Measurements from ENCODE around the gene DPP8. TPM values are rescaled to one million over a fixed set of nuclear protein-coding genes. Genes with fewer than 3 reads are reported as not detected.

DPP8 gene
- total and polyA plus RNA-seq, 2 experiments from 2014 or later, result 21.7 to 33.5 TPM

DNA sequence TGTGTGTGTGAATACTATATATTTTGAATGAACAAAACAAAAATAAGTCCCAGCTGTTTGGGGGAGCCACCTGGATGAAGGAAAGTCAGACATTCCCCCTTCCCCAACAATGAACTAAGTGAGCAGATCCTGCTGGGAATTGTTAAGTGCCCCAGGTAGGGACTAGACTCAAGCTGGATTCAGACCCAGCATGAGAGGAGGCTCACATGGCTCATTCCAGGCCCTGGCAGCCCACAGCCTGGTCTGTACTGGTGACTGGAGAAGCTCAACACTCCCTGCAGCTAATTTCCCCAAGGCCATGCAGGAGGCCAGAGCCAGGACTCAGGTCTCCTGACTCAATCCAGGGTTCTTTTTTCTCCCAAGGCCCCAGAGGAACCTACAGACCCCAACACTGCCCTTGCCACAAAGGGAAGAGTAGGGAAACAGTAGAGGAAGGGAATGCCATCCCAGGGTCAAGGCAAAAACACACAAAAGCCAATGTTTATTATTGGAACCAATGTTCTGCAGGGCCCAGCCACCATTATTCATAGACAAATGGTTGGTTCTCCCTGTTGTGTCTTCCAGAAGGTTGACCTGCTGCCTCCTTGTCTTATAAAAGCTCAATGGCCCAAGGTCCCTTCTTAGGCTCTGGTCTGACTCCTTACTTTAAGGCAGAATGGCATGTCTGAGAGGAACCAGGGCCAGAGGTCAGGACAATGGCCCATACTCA, 104.3 kb downstream of the DPP8 start:
- Histone ChIP-seq H3K79me2 (replicated peaks; ENCODE audit: insufficient read depth) (peaks cover 22% of the 10 kb centered on the region), H3K9me2 (ENCODE audit: insufficient read depth) (0 out of 2 replicates have a peak, but pooled peaks cover 7% of the 10 kb centered on the region), H3K27ac (ENCODE audit: low read depth) (0 out of 2 replicates have a peak overlapping the region, but pooled peaks have one; percentile 39), H3K4me2 (no peak overlapping the region), H3K27me3 (ENCODE audit: insufficient read depth) (no peaks in the 10 kb centered on the region), H4K20me1 (replicated peaks; ENCODE audit: insufficient read depth) (no peaks in the 10 kb centered on the region), H2AFZ (no peak overlapping the region), H3K4me1 (ENCODE audit: insufficient read depth) (peaks cover 60% of the 10 kb centered on the region), H3K4me3 (no peak overlapping the region), H3K36me3 (ENCODE audit: insufficient read depth) (no peaks in the 10 kb centered on the region), H3F3A (replicated peaks; ENCODE audit: low read depth) (peaks cover 29% of the 10 kb centered on the region)
- H3K27ac Mint-ChIP-seq, result 0 out of 2 replicates have a peak overlapping the region, but pooled peaks have one; percentile 40
- ATAC-seq (0 out of 3 replicates have a peak, but pooled peaks have one; percentile 1), DNase-seq (ENCODE audit: low spot score) (no peak)
- peaks cover 75% of the 10 kb centered on the region for H3K4me1 Mint-ChIP-seq
- no peaks in the 10 kb centered on the region for H3K9me3 Mint-ChIP-seq
- peaks cover 35% of the 10 kb centered on the region for H3K27me3 Mint-ChIP-seq (ENCODE audit: insufficient read depth, low read depth, poor library complexity)
- no peak overlapping the region for H3K4me3 Mint-ChIP-seq
- TF ChIP-seq JUNB (IDR thresholded peaks at IDR 0.05; ENCODE audit: unreplicated experiment), result no peak
- H3K36me3 Mint-ChIP-seq (ENCODE audit: low read depth), result peaks cover 8% of the 10 kb centered on the region; the same call in 2 of the 3 replicates

DNA sequence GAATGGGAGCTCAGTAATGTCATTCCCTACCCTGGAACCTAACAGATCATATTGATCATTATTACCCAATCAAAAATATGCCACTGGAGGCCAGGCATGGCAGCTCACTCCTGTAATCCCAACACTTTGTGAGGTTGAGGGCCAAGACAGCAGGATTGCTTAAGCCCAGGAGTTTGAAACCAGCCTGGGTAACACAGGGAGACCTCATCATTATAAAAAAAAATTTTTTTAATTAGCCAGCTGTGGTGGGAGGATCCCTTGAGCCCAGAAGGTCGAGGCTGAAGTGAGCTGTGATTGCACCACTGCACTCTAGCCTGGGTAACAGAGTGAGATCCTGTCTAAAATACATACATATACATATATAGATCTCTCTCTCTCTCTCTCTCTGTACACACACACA, 104.9 kb downstream of the DPP8 start:
- H3K9me3 Mint-ChIP-seq, result no peaks in the 10 kb centered on the region
- TF ChIP-seq ZNF114 (CRISPR knock-in tag; IDR thresholded peaks at IDR 0.05) (no peak), NANOG (IDR thresholded peaks at IDR 0.05; ENCODE audit: borderline replicate concordance) (no peak), EZH2phosphoT487 (IDR thresholded peaks at IDR 0.05; ENCODE audit: unreplicated experiment) (no peak), STAT1 (IDR thresholded peaks at IDR 0.05; ENCODE audit: unreplicated experiment) (no peak), CREB1 (CRISPR knock-in tag; IDR thresholded peaks at IDR 0.05; ENCODE audit: low read depth) (no peak), EZH2 (IDR thresholded peaks at IDR 0.05; ENCODE audit: low read depth, unreplicated experiment) (no peak), ZNF331 (CRISPR knock-in tag; IDR thresholded peaks at IDR 0.05; ENCODE audit: low read depth) (no peak), POLR2AphosphoS5 (IDR thresholded peaks at IDR 0.05; ENCODE audit: low read depth) (no peak)
- TF ChIP-seq, protein P1, sequence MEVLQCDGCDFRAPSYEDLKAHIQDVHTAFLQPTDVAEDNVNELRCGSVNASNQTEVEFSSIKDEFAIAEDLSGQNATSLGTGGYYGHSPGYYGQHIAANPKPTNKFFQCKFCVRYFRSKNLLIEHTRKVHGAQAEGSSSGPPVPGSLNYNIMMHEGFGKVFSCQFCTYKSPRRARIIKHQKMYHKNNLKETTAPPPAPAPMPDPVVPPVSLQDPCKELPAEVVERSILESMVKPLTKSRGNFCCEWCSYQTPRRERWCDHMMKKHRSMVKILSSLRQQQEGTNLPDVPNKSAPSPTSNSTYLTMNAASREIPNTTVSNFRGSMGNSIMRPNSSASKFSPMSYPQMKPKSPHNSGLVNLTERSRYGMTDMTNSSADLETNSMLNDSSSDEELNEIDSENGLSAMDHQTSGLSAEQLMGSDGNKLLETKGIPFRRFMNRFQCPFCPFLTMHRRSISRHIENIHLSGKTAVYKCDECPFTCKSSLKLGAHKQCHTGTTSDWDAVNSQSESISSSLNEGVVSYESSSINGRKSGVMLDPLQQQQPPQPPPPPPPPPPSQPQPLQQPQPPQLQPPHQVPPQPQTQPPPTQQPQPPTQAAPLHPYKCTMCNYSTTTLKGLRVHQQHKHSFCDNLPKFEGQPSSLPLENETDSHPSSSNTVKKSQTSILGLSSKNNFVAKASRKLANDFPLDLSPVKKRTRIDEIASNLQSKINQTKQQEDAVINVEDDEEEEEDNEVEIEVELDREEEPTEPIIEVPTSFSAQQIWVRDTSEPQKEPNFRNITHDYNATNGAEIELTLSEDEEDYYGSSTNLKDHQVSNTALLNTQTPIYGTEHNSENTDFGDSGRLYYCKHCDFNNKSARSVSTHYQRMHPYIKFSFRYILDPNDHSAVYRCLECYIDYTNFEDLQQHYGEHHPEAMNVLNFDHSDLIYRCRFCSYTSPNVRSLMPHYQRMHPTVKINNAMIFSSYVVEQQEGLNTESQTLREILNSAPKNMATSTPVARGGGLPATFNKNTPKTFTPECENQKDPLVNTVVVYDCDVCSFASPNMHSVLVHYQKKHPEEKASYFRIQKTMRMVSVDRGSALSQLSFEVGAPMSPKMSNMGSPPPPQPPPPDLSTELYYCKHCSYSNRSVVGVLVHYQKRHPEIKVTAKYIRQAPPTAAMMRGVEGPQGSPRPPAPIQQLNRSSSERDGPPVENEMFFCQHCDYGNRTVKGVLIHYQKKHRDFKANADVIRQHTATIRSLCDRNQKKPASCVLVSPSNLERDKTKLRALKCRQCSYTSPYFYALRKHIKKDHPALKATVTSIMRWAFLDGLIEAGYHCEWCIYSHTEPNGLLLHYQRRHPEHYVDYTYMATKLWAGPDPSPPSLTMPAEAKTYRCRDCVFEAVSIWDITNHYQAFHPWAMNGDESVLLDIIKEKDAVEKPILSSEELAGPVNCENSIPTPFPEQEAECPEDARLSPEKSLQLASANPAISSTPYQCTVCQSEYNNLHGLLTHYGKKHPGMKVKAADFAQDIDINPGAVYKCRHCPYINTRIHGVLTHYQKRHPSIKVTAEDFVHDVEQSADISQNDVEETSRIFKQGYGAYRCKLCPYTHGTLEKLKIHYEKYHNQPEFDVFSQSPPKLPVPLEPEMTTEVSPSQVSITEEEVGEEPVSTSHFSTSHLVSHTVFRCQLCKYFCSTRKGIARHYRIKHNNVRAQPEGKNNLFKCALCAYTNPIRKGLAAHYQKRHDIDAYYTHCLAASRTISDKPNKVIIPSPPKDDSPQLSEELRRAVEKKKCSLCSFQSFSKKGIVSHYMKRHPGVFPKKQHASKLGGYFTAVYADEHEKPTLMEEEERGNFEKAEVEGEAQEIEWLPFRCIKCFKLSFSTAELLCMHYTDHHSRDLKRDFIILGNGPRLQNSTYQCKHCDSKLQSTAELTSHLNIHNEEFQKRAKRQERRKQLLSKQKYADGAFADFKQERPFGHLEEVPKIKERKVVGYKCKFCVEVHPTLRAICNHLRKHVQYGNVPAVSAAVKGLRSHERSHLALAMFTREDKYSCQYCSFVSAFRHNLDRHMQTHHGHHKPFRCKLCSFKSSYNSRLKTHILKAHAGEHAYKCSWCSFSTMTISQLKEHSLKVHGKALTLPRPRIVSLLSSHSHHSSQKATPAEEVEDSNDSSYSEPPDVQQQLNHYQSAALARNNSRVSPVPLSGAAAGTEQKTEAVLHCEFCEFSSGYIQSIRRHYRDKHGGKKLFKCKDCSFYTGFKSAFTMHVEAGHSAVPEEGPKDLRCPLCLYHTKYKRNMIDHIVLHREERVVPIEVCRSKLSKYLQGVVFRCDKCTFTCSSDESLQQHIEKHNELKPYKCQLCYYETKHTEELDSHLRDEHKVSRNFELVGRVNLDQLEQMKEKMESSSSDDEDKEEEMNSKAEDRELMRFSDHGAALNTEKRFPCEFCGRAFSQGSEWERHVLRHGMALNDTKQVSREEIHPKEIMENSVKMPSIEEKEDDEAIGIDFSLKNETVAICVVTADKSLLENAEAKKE (CRISPR knock-in tag; IDR thresholded peaks at IDR 0.05), result no peak
- TF ChIP-seq, protein P2, sequence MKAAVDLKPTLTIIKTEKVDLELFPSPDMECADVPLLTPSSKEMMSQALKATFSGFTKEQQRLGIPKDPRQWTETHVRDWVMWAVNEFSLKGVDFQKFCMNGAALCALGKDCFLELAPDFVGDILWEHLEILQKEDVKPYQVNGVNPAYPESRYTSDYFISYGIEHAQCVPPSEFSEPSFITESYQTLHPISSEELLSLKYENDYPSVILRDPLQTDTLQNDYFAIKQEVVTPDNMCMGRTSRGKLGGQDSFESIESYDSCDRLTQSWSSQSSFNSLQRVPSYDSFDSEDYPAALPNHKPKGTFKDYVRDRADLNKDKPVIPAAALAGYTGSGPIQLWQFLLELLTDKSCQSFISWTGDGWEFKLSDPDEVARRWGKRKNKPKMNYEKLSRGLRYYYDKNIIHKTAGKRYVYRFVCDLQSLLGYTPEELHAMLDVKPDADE (IDR thresholded peaks at IDR 0.05), result no peak
- TF ChIP-seq, protein P3, sequence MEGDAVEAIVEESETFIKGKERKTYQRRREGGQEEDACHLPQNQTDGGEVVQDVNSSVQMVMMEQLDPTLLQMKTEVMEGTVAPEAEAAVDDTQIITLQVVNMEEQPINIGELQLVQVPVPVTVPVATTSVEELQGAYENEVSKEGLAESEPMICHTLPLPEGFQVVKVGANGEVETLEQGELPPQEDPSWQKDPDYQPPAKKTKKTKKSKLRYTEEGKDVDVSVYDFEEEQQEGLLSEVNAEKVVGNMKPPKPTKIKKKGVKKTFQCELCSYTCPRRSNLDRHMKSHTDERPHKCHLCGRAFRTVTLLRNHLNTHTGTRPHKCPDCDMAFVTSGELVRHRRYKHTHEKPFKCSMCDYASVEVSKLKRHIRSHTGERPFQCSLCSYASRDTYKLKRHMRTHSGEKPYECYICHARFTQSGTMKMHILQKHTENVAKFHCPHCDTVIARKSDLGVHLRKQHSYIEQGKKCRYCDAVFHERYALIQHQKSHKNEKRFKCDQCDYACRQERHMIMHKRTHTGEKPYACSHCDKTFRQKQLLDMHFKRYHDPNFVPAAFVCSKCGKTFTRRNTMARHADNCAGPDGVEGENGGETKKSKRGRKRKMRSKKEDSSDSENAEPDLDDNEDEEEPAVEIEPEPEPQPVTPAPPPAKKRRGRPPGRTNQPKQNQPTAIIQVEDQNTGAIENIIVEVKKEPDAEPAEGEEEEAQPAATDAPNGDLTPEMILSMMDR (conservative IDR thresholded peaks at IDR 0.05; ENCODE audit: low read depth in 2 of 2), result no peak

More for the DNA sequence above, 104.9 kb downstream of the DPP8 start:
- no peaks in the 10 kb centered on the region for H4K20me1 ChIP-seq (replicated peaks; ENCODE audit: insufficient read depth)
- H3K27ac Mint-ChIP-seq, result no peak overlapping the region
- peaks cover 34% of the 10 kb centered on the region for H3K27me3 Mint-ChIP-seq (ENCODE audit: insufficient read depth, low read depth, poor library complexity)
- H3K4me3 ChIP-seq, result no peak overlapping the region
- H3K4me1 ChIP-seq (ENCODE audit: insufficient read depth), result peaks cover 53% of the 10 kb centered on the region
- H2AFZ ChIP-seq, result no peak overlapping the region
- H3K36me3 ChIP-seq (ENCODE audit: insufficient read depth), result no peaks in the 10 kb centered on the region
- peaks cover 16% of the 10 kb centered on the region for H3K79me2 ChIP-seq (replicated peaks; ENCODE audit: insufficient read depth)
- no peak overlapping the region for H3K4me2 ChIP-seq
- DNase-seq (ENCODE audit: low spot score) (no peak), ATAC-seq (no peak)
- peaks cover 12% of the 10 kb centered on the region; the same call in 2 of the 3 replicates for H3K36me3 Mint-ChIP-seq (ENCODE audit: low read depth)
- H3K4me3 Mint-ChIP-seq, result no peak overlapping the region
- H3K27ac ChIP-seq (ENCODE audit: low read depth), result 0 out of 2 replicates have a peak overlapping the region, but pooled peaks have one; percentile 39
- peaks cover 70% of the 10 kb centered on the region for H3K4me1 Mint-ChIP-seq
- H3K27me3 ChIP-seq (ENCODE audit: insufficient read depth), result no peaks in the 10 kb centered on the region
- H3F3A ChIP-seq (replicated peaks; ENCODE audit: low read depth), result peaks cover 23% of the 10 kb centered on the region
- H3K9me2 ChIP-seq (ENCODE audit: insufficient read depth), result 0 out of 2 replicates have a peak, but pooled peaks cover 7% of the 10 kb centered on the region
